Smooth muscle cell (in vitro differentiated cells): ENCODE results near the gene LPP. TPM values are rescaled to one million over a fixed set of nuclear protein-coding genes. Genes with fewer than 3 reads are reported as not detected.

Experiments used
- DNase-seq: peaks from one replicate; lab custom pipeline; 2025; ENCODE audit not compliant: unreplicated experiment; lab: John Stamatoyannopoulos, UW
- H2AFZ ChIP-seq: fragments of 200-600 bp; sonication (generic); 2 replicates; pipeline ENCODE4 v1.6.0; 2016; ENCODE audit warnings: antibody characterized with exemption, low read depth, mild to moderate bottlenecking
- H3F3A ChIP-seq: fragments of 200-600 bp; sonication (generic); 2 replicates; pipeline ENCODE4 v1.6.0; 2017; ENCODE audit warnings: antibody characterized with exemption, low read depth
- H3K27ac ChIP-seq: fragments of 200-600 bp; sonication (generic); 2 replicates; pipeline ENCODE4 v1.5.1; 2016; ENCODE audit warnings: low read depth, mild to moderate bottlenecking
- H3K27me3 ChIP-seq: fragments of 200-600 bp; sonication (generic); 2 replicates; pipeline ENCODE4 v1.6.1; 2016; ENCODE audit warnings: low read depth, mild to moderate bottlenecking
- H3K36me3 ChIP-seq: fragments of 200-600 bp; sonication (generic); 2 replicates; pipeline ENCODE4 v1.5.1; 2016; ENCODE audit warnings: low read depth
- H3K4me1 ChIP-seq: fragments of 200-600 bp; sonication (generic); 2 replicates; pipeline ENCODE4 v1.5.1; 2016; ENCODE audit warnings: low read depth
- H3K4me2 ChIP-seq: fragments of 200-600 bp; sonication (generic); 2 replicates; pipeline ENCODE4 v1.6.0; 2016; ENCODE audit warnings: mild to moderate bottlenecking
- H3K4me3 ChIP-seq: fragments of 200-600 bp; sonication (generic); 2 replicates; pipeline ENCODE4 v1.5.1; 2016; ENCODE audit warnings: mild to moderate bottlenecking
- H3K79me2 ChIP-seq: fragments of 200-600 bp; sonication (generic); 2 replicates; pipeline ENCODE4 v1.6.0; 2016; ENCODE audit warnings: low read depth, mild to moderate bottlenecking
- H3K9ac ChIP-seq: fragments of 200-600 bp; sonication (generic); 2 replicates; pipeline ENCODE4 v1.6.0; 2016; ENCODE audit warnings: low read depth
- H3K9me3 ChIP-seq: fragments of 200-600 bp; sonication (generic); replicated peaks from 2 replicates; pipeline ENCODE4 v1.5.1; 2016; ENCODE audit warnings: low read depth
- H4K20me1 ChIP-seq: fragments of 200-600 bp; sonication (generic); 2 replicates; pipeline ENCODE4 v1.6.0; 2016; ENCODE audit warnings: low read depth
- WGBS: methylation state at CpG from one replicate; pipeline ENCODE4 v1.1.7; 2016; ENCODE audit warnings: low lambda C conversion rate; 5-methylcytosine and 5-hydroxymethylcytosine counted together
- polyA plus RNA-seq: library from polyadenylated mRNA; unstranded; fragments of >200 nt; fragmentation: Nextera tagmentation; extraction: Ambion mirVana; gene quantifications from 2 replicates; pipeline ENCODE4 v1.2.1, GENCODE V29; 2016
- total RNA-seq: library from RNA; depleted of rRNA; stranded (reverse); fragments of >200 nt; gene quantifications from 2 replicates; pipeline ENCODE4 v1.2.3, GENCODE V29; 2014
- TF ChIP-seq, protein P1 (sequence below): fragments of 200-600 bp; sonication (generic); IDR thresholded peaks from 2 replicates; pipeline ENCODE4 v1.5.1; 2017; ENCODE audit warnings: borderline replicate concordance, mild to moderate bottlenecking, antibody characterized with exemption; ENCODE audit not compliant: insufficient read depth, poor library complexity, severe bottlenecking

The LPP gene
- total and polyA plus RNA-seq, 2 experiments from 2014 or later, result 42.3 to 128 TPM

DNA sequence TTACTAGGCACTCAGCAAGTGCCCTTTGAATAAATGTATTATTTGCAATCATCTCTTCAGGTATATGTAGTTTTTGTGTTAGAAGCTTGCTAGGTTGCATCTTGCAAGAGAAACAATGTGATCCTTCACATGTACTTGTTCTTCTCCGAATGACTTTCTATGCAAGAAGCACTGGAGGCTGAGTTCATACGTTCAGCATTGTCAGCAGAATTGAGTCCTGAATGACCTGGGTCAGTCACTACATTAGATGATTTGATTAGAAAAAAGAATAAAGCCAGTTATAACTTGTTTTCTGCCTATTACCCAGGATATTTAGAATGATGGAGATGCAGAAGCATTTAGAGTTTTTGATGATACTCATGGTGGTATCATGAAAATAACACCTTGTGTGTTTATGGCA, 538.7 kb downstream of the LPP start:
- WGBS, result 92% methylated on average over 2 of the region's 2 CpGs
- TF ChIP-seq, protein P1, sequence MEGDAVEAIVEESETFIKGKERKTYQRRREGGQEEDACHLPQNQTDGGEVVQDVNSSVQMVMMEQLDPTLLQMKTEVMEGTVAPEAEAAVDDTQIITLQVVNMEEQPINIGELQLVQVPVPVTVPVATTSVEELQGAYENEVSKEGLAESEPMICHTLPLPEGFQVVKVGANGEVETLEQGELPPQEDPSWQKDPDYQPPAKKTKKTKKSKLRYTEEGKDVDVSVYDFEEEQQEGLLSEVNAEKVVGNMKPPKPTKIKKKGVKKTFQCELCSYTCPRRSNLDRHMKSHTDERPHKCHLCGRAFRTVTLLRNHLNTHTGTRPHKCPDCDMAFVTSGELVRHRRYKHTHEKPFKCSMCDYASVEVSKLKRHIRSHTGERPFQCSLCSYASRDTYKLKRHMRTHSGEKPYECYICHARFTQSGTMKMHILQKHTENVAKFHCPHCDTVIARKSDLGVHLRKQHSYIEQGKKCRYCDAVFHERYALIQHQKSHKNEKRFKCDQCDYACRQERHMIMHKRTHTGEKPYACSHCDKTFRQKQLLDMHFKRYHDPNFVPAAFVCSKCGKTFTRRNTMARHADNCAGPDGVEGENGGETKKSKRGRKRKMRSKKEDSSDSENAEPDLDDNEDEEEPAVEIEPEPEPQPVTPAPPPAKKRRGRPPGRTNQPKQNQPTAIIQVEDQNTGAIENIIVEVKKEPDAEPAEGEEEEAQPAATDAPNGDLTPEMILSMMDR, result no peak

DNA sequence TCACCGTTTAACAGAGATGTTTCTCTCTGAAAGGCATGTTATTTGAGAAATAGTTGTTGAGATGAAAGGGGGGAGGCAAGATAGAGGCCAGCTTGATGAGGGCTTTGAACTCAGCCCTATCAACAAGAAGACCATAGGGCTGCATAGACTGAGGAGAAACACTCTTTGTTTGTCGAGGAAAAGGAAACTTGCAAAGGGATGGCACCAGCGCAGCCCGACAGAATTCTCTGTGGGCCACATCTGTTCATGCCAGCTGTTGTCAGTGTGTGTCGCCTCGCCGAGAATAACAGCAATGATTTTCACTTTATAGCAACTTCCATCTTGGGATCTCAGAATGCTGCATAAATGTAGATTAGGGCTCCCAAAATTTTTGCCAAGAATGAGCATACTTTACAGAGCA, 539.5 kb downstream of the LPP start:
- Histone ChIP-seq H3K27ac (no peak overlapping the region), H3K9me3 (no peaks in the 10 kb centered on the region), H3K36me3 (no peaks in the 10 kb centered on the region), H3K4me2 (no peak overlapping the region), H3K27me3 (no peaks in the 10 kb centered on the region), H3K79me2 (peaks cover 32% of the 10 kb centered on the region), H2AFZ (no peak overlapping the region), H3F3A (no peaks in the 10 kb centered on the region), H3K4me3 (no peak overlapping the region), H3K4me1 (no peaks in the 10 kb centered on the region), H3K9ac (no peak overlapping the region), H4K20me1 (peaks cover 65% of the 10 kb centered on the region)
- WGBS, result 94% methylated on average over 7 of the region's 7 CpGs
- no peak for DNase-seq
- TF ChIP-seq, protein P1, result no peak

More for the DNA sequence above, 538.7 kb downstream of the LPP start:
- Histone ChIP-seq H3K36me3 (no peaks in the 10 kb centered on the region), H3K4me2 (no peak overlapping the region), H3K27me3 (no peaks in the 10 kb centered on the region), H3K27ac (no peak overlapping the region), H3K4me3 (no peak overlapping the region), H3F3A (no peaks in the 10 kb centered on the region), H2AFZ (no peak overlapping the region), H3K4me1 (no peaks in the 10 kb centered on the region), H3K9me3 (no peaks in the 10 kb centered on the region), H3K79me2 (peaks cover 30% of the 10 kb centered on the region), H3K9ac (no peak overlapping the region), H4K20me1 (peaks cover 59% of the 10 kb centered on the region)
- DNase-seq, result no peak

DNA sequence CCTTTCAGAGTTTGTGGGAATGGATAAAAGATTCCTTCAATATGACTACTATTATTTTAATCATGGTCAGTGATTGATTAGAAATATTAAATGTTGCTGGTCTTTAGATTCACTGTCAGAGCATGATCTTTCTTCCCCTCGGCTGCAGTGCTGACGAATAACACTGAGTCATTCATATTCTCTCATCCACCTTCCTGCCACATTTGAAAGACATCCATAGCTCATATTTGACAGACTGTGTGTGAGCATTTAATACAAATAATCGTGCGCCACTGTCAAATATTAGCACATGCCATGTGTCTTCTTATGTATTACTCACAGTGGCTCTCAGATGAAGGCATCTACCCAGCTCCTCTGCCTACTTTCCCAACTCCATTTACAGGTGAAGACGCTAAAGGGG, 541.3 kb downstream of the LPP start:
- Histone ChIP-seq H3K79me2 (peaks cover 24% of the 10 kb centered on the region), H4K20me1 (peaks cover 63% of the 10 kb centered on the region)
- WGBS, result 95% methylated on average over 5 of the region's 5 CpGs

DNA sequence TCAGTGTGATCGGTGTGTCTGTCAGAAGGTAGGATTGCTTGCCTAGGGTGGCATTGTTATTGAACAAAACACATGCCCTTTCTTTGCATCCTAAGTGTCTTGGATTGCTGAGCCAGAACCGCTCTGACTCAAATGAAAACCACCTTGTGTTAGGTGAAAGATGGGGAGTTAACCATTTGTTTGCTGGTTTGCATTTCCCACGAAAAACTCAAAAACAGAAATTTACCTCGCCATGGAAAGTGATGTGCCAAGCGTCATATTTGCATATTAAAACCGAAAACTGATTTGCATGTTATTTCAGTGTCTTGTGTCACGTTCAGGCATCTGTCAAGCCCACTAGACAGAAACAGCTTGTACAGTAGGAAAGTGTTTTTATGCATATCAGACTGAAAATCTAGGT, 543.2 kb downstream of the LPP start:
- H3K79me2 ChIP-seq, result peaks cover 31% of the 10 kb centered on the region
- 84% methylated on average over 7 of the region's 7 CpGs for WGBS
- H3K4me2 ChIP-seq, result no peak overlapping the region
- H3K36me3 ChIP-seq, result no peaks in the 10 kb centered on the region
- no peaks in the 10 kb centered on the region for H3F3A ChIP-seq
- H3K27ac ChIP-seq, result no peak overlapping the region
- H3K27me3 ChIP-seq, result no peaks in the 10 kb centered on the region
- H2AFZ ChIP-seq, result no peak overlapping the region
- TF ChIP-seq, protein P1, result no peak
- peaks cover 52% of the 10 kb centered on the region for H4K20me1 ChIP-seq
- no peaks in the 10 kb centered on the region for H3K9me3 ChIP-seq
- no peak overlapping the region for H3K4me3 ChIP-seq
- no peaks in the 10 kb centered on the region for H3K4me1 ChIP-seq
- DNase-seq, result no peak
- H3K9ac ChIP-seq, result no peak overlapping the region

More for the DNA sequence above, 541.3 kb downstream of the LPP start:
- Histone ChIP-seq H2AFZ (no peak overlapping the region), H3K27ac (no peak overlapping the region), H3K4me3 (no peak overlapping the region), H3K4me2 (no peak overlapping the region), H3K9me3 (no peaks in the 10 kb centered on the region), H3K27me3 (no peaks in the 10 kb centered on the region), H3K36me3 (no peaks in the 10 kb centered on the region), H3K4me1 (no peaks in the 10 kb centered on the region), H3K9ac (no peak overlapping the region), H3F3A (no peaks in the 10 kb centered on the region)
- TF ChIP-seq, protein P1, result no peak
- DNase-seq, result no peak
